SK-N-SH (cell line): Measurements from ENCODE around the gene CSNK1E. TPM values are rescaled to one million over a fixed set of nuclear protein-coding genes. Genes with fewer than 3 reads are reported as not detected.

Experiments
- CTCF ChIA-PET: fragments of 300-600, 350-600 bp; formaldehyde crosslinking; extraction: SDS; loops from one replicate; lab custom pipeline; 2021; lab: Yijun Ruan, JAX
- POLR2A ChIA-PET: fragments of 350-600 bp; sonication (Branson Sonifier 250); formaldehyde crosslinking; extraction: SDS; loops from one replicate; lab custom pipeline; 2020; ENCODE audit warnings: antibody characterized with exemption, inconsistent platforms; lab: Yijun Ruan, JAX
- DNase-seq: peaks from one replicate; pipeline ENCODE4 v3.0.0; 2012
- H2AFZ ChIP-seq: fragments of 200-600 bp; sonication (generic); 2 replicates; pipeline ENCODE4 v1.8.1; 2016; ENCODE audit warnings: antibody characterized with exemption, mild to moderate bottlenecking, low read depth
- H3F3A ChIP-seq: fragments of 200-600 bp; sonication (generic); replicated peaks from 2 replicates; pipeline ENCODE3; 2016; ENCODE audit warnings: antibody characterized with exemption, mild to moderate bottlenecking; ENCODE audit not compliant: insufficient read depth
- H3K27ac ChIP-seq, 2 experiments: fragments of 200-500 bp in 1 of 2; fragments of 200-600 bp in 1 of 2; sonication (Bioruptor generic) in 1 of 2; sonication (generic), shearing (Covaris generic) in 1 of 2; 2 replicates each; pipeline versions ENCODE4 v1.5.1 to v1.6.1; 2014 to 2016; ENCODE audit warnings: low read depth in 2 of 2, inconsistent platforms in 1 of 2, low read length in 1 of 2, mild to moderate bottlenecking in 1 of 2, mixed read lengths in 1 of 2
- H3K27me3 ChIP-seq: fragments of 200-600 bp; sonication (generic), shearing (Covaris generic); 2 replicates; pipeline ENCODE4 v1.6.1; 2016; ENCODE audit warnings: mixed run types; ENCODE audit not compliant: insufficient read depth
- H3K36me3 ChIP-seq, 2 experiments: fragments of 200-500 bp in 1 of 2; fragments of 200-600 bp in 1 of 2; sonication (Bioruptor generic) in 1 of 2; sonication (generic) in 1 of 2; replicated peaks in 1 of 2; 2 replicates each; pipeline versions ENCODE3 to v1.5.1; 2014 to 2016; ENCODE audit warnings: low read length in 1 of 2, mild to moderate bottlenecking in 1 of 2; ENCODE audit not compliant: insufficient read depth in 2 of 2, control insufficient read depth in 1 of 2
- H3K4me1 ChIP-seq, 2 experiments: fragments of 200-500 bp in 1 of 2; fragments of 200-600 bp in 1 of 2; sonication (Bioruptor generic) in 1 of 2; sonication (generic), shearing (Covaris generic) in 1 of 2; 2 replicates each; pipeline versions ENCODE4 v1.5.1 to v1.6.1; 2014 to 2016; ENCODE audit warnings: low read depth in 1 of 2, low read length in 1 of 2, mixed run types in 1 of 2; ENCODE audit not compliant: insufficient read depth in 2 of 2, control insufficient read depth in 1 of 2
- H3K4me2 ChIP-seq: fragments of 200-600 bp; sonication (generic), shearing (Covaris generic); 2 replicates; pipeline ENCODE4 v1.6.1; 2017; ENCODE audit warnings: mixed run types
- H3K4me3 ChIP-seq, 2 experiments: fragments of 200-500 bp in 1 of 2; fragments of 200-600 bp in 1 of 2; sonication (Bioruptor generic) in 1 of 2; sonication (generic), shearing (Covaris generic) in 1 of 2; 2 replicates each; pipeline versions ENCODE4 v1.5.1 to v1.8.1; 2014 to 2016; ENCODE audit warnings: low read depth in 2 of 2, inconsistent platforms in 1 of 2, low read length in 1 of 2, mild to moderate bottlenecking in 1 of 2, mixed read lengths in 1 of 2, moderate library complexity in 1 of 2
- H3K79me2 ChIP-seq: fragments of 200-600 bp; sonication (generic); 2 replicates; pipeline ENCODE4 v1.8.1; 2017; ENCODE audit warnings: mild to moderate bottlenecking; ENCODE audit not compliant: insufficient read depth
- H3K9ac ChIP-seq: fragments of 200-600 bp; sonication (generic); 2 replicates; pipeline ENCODE4 v1.6.1; 2017; ENCODE audit warnings: mixed run types
- H3K9me2 ChIP-seq: fragments of 200-600 bp; sonication (generic); 2 replicates; pipeline ENCODE4 v1.6.1; 2017; ENCODE audit warnings: mixed run types
- H3K9me3 ChIP-seq: fragments of 200-600 bp; sonication (generic); 2 replicates; pipeline ENCODE4 v1.6.1; 2017; ENCODE audit warnings: mixed run types, mild to moderate bottlenecking, moderate library complexity
- H4K20me1 ChIP-seq: fragments of 200-600 bp; sonication (generic); 2 replicates; pipeline ENCODE4 v1.6.1; 2017; ENCODE audit warnings: mild to moderate bottlenecking, mixed run types; ENCODE audit not compliant: insufficient read depth
- CHD2 ChIP-seq: fragments of 150-350 bp; IDR thresholded peaks from 2 replicates; pipeline ENCODE4 v1.6.1; 2018; ENCODE audit warnings: low read length; ENCODE audit not compliant: partially characterized antibody
- ELF1 ChIP-seq: IDR thresholded peaks from 2 replicates; pipeline ENCODE4 v1.4.0; 2012
- EZH2phosphoT487 ChIP-seq: fragments of 200-600 bp; sonication (generic); IDR thresholded peaks from 2 replicates; pipeline ENCODE4 v1.6.1; 2017; ENCODE audit warnings: low read depth, mixed run types, mild to moderate bottlenecking, antibody characterized with exemption, moderate library complexity, borderline replicate concordance
- FOXJ3 ChIP-seq: sonication (generic); formaldehyde crosslinking; IDR thresholded peaks from 2 replicates; pipeline ENCODE4 v1.5.1; 2020; ENCODE audit warnings: mild to moderate bottlenecking, missing genetic modification reagents
- IRF3 ChIP-seq: fragments of 150-350 bp; IDR thresholded peaks from 2 replicates; pipeline ENCODE4 v1.6.1; 2016; ENCODE audit warnings: mild to moderate bottlenecking, low read depth, low read length
- RAD21 ChIP-seq: IDR thresholded peaks from 2 replicates; pipeline ENCODE4 v1.6.1; 2012; ENCODE audit warnings: mild to moderate bottlenecking, low read length
- RFX5 ChIP-seq: IDR thresholded peaks from 2 replicates; pipeline ENCODE4 v1.6.1; 2012; ENCODE audit warnings: mild to moderate bottlenecking, improper control_type of control experiment, low read length
- USF1 ChIP-seq: IDR thresholded peaks from 2 replicates; pipeline ENCODE4 v1.4.0; 2012; ENCODE audit warnings: low read depth, borderline replicate concordance
- WGBS: methylation state at CpG from one replicate; pipeline ENCODE4 v1.1.6; 2017; ENCODE audit warnings: low lambda C conversion rate; 5-methylcytosine and 5-hydroxymethylcytosine counted together
- polyA plus RNA-seq, 3 experiments: library from polyadenylated mRNA; depleted of rRNA; stranded (reverse); fragments of >200 nt; gene quantifications; 2 replicates each; pipeline ENCODE4 v1.2.3, GENCODE V29; 2012
- TF ChIP-seq, protein P1 (sequence below): IDR thresholded peaks from 2 replicates; pipeline ENCODE4 v1.4.0; 2012; ENCODE audit warnings: low read depth, borderline replicate concordance
- TF ChIP-seq, protein P2 (sequence below): fragments of 200-600 bp; sonication (generic); IDR thresholded peaks from 2 replicates; pipeline ENCODE4 v1.6.1; 2017; ENCODE audit warnings: antibody characterized with exemption, mild to moderate bottlenecking, moderate library complexity
- TF ChIP-seq, protein P3 (sequence below): IDR thresholded peaks from 2 replicates; pipeline ENCODE4 v1.4.0; 2012; ENCODE audit warnings: low read depth
- TF ChIP-seq, protein P4 (sequence below): IDR thresholded peaks from 2 replicates; pipeline ENCODE4 v1.6.1; 2012; ENCODE audit warnings: mild to moderate bottlenecking, low read depth, low read length, moderate library complexity

The CSNK1E gene
- polyA plus RNA-seq, 1 of the 3 experiments (the other 2 are of a cell fraction): 130 TPM

GRCh38 chr22:38264322-38264843 is 52.9 kb downstream of the CSNK1E start:
- Histone ChIP-seq H3K36me3 (no peaks in the 10 kb centered on the region), H4K20me1 (peaks cover 17% of the 10 kb centered on the region), H3K9me2 (no peaks in the 10 kb centered on the region), H3K4me1 (no peaks in the 10 kb centered on the region), H3K79me2 (peaks cover 98% of the 10 kb centered on the region), H3F3A (no peaks in the 10 kb centered on the region), H3K27ac (no peak overlapping the region), H3K4me3 (no peak overlapping the region), H3K4me2 (no peak overlapping the region), H3K9ac (no peak overlapping the region), H3K9me3 (no peaks in the 10 kb centered on the region), H3K27me3 (no peaks in the 10 kb centered on the region), H2AFZ (no peak overlapping the region)
- ChIA-PET POLR2A (no interaction called here), CTCF (no interaction called here)
- no peak for DNase-seq
- TF ChIP-seq EZH2phosphoT487 (no peak), FOXJ3 (no peak), USF1 (no peak), IRF3 (no peak), RAD21 (no peak), RFX5 (no peak), ELF1 (no peak), CHD2 (no peak)
- TF ChIP-seq, protein P1, sequence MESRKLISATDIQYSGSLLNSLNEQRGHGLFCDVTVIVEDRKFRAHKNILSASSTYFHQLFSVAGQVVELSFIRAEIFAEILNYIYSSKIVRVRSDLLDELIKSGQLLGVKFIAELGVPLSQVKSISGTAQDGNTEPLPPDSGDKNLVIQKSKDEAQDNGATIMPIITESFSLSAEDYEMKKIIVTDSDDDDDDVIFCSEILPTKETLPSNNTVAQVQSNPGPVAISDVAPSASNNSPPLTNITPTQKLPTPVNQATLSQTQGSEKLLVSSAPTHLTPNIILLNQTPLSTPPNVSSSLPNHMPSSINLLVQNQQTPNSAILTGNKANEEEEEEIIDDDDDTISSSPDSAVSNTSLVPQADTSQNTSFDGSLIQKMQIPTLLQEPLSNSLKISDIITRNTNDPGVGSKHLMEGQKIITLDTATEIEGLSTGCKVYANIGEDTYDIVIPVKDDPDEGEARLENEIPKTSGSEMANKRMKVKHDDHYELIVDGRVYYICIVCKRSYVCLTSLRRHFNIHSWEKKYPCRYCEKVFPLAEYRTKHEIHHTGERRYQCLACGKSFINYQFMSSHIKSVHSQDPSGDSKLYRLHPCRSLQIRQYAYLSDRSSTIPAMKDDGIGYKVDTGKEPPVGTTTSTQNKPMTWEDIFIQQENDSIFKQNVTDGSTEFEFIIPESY: no peak
- 100% methylated on average over 2 of the region's 6 CpGs for WGBS

GRCh38 chr22:38262051-38262795 is 55.0 kb downstream of the CSNK1E start:
- Histone ChIP-seq H3F3A (peaks cover 8% of the 10 kb centered on the region), H2AFZ (no peak overlapping the region), H3K9ac (no peak overlapping the region), H3K79me2 (peaks cover 97% of the 10 kb centered on the region), H3K27me3 (no peaks in the 10 kb centered on the region), H3K4me3 (no peak overlapping the region), H3K27ac (no peak overlapping the region), H3K36me3 (no peaks in the 10 kb centered on the region), H3K9me3 (no peaks in the 10 kb centered on the region), H3K4me1 (peaks cover 0 to 6% of the 10 kb centered on the region in 2 experiments; a peak in 2 of 4 replicates), H4K20me1 (peaks cover 6% of the 10 kb centered on the region; the same call in 1 of the 2 replicates), H3K9me2 (no peaks in the 10 kb centered on the region), H3K4me2 (no peak overlapping the region)
- peak; percentile 25; the same call in 1 of the 2 replicates for TF ChIP-seq RAD21
- TF ChIP-seq FOXJ3: no peak
- TF ChIP-seq, protein P2, sequence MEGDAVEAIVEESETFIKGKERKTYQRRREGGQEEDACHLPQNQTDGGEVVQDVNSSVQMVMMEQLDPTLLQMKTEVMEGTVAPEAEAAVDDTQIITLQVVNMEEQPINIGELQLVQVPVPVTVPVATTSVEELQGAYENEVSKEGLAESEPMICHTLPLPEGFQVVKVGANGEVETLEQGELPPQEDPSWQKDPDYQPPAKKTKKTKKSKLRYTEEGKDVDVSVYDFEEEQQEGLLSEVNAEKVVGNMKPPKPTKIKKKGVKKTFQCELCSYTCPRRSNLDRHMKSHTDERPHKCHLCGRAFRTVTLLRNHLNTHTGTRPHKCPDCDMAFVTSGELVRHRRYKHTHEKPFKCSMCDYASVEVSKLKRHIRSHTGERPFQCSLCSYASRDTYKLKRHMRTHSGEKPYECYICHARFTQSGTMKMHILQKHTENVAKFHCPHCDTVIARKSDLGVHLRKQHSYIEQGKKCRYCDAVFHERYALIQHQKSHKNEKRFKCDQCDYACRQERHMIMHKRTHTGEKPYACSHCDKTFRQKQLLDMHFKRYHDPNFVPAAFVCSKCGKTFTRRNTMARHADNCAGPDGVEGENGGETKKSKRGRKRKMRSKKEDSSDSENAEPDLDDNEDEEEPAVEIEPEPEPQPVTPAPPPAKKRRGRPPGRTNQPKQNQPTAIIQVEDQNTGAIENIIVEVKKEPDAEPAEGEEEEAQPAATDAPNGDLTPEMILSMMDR: peak; percentile 26
- TF ChIP-seq, protein P3, sequence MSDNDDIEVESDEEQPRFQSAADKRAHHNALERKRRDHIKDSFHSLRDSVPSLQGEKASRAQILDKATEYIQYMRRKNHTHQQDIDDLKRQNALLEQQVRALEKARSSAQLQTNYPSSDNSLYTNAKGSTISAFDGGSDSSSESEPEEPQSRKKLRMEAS: no peak
- TF ChIP-seq, protein P4, sequence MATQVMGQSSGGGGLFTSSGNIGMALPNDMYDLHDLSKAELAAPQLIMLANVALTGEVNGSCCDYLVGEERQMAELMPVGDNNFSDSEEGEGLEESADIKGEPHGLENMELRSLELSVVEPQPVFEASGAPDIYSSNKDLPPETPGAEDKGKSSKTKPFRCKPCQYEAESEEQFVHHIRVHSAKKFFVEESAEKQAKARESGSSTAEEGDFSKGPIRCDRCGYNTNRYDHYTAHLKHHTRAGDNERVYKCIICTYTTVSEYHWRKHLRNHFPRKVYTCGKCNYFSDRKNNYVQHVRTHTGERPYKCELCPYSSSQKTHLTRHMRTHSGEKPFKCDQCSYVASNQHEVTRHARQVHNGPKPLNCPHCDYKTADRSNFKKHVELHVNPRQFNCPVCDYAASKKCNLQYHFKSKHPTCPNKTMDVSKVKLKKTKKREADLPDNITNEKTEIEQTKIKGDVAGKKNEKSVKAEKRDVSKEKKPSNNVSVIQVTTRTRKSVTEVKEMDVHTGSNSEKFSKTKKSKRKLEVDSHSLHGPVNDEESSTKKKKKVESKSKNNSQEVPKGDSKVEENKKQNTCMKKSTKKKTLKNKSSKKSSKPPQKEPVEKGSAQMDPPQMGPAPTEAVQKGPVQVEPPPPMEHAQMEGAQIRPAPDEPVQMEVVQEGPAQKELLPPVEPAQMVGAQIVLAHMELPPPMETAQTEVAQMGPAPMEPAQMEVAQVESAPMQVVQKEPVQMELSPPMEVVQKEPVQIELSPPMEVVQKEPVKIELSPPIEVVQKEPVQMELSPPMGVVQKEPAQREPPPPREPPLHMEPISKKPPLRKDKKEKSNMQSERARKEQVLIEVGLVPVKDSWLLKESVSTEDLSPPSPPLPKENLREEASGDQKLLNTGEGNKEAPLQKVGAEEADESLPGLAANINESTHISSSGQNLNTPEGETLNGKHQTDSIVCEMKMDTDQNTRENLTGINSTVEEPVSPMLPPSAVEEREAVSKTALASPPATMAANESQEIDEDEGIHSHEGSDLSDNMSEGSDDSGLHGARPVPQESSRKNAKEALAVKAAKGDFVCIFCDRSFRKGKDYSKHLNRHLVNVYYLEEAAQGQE: no peak
- peak; percentile 29 for DNase-seq
- WGBS: 95% methylated on average over 11 of the region's 20 CpGs
- CTCF ChIA-PET: interaction anchor here (1.1 kb wide), 1 partner anchor 24 kb away, joined by 3 read pairs; no protein-coding TSS in a partner anchor
- POLR2A ChIA-PET: no interaction called here
